GM23248 (cell line): ENCODE data around the gene RELN. TPM values are rescaled to one million over a fixed set of nuclear protein-coding genes. Genes with fewer than 3 reads are reported as not detected.

Source experiments
- DNase-seq: peaks from one replicate; pipeline ENCODE4 v3.0.0-alpha.2; 2015
- H2AFZ ChIP-seq: fragments of 200-600 bp; sonication (generic); 2 replicates; pipeline ENCODE4 v1.6.1; 2016; ENCODE audit warnings: antibody characterized with exemption
- H3F3A ChIP-seq: fragments of 200-600 bp; sonication (generic); 2 replicates; pipeline ENCODE4 v1.6.1; 2016; ENCODE audit warnings: mild to moderate bottlenecking, antibody characterized with exemption, mixed run types; ENCODE audit not compliant: insufficient read depth
- H3K27ac ChIP-seq: fragments of 200-600 bp; sonication (generic); 2 replicates; pipeline ENCODE4 v1.5.1; 2016; ENCODE audit warnings: mild to moderate bottlenecking
- H3K27me3 ChIP-seq: fragments of 200-600 bp; sonication (generic); replicated peaks from 2 replicates; pipeline ENCODE4 v1.6.1; 2016; ENCODE audit warnings: mild to moderate bottlenecking; ENCODE audit not compliant: insufficient read depth
- H3K36me3 ChIP-seq: fragments of 200-600 bp; sonication (generic); 2 replicates; pipeline ENCODE4 v1.6.1; 2016; ENCODE audit warnings: low read depth, mild to moderate bottlenecking
- H3K4me1 ChIP-seq: fragments of 200-600 bp; sonication (generic); 2 replicates; pipeline ENCODE4 v1.6.1; 2016; ENCODE audit warnings: mild to moderate bottlenecking; ENCODE audit not compliant: insufficient read depth
- H3K4me2 ChIP-seq: fragments of 200-600 bp; sonication (generic); one replicate; pipeline ENCODE4 v1.6.1; 2016; ENCODE audit warnings: mild to moderate bottlenecking; ENCODE audit not compliant: unreplicated experiment
- H3K4me3 ChIP-seq: fragments of 200-600 bp; sonication (generic); 2 replicates; pipeline ENCODE4 v1.5.1; 2016; ENCODE audit warnings: mild to moderate bottlenecking
- H3K79me2 ChIP-seq: fragments of 200-600 bp; sonication (generic); 2 replicates; pipeline ENCODE4 v1.6.1; 2016; ENCODE audit warnings: mild to moderate bottlenecking; ENCODE audit not compliant: insufficient read depth
- H3K9ac ChIP-seq: fragments of 200-600 bp; sonication (generic); 2 replicates; pipeline ENCODE4 v1.6.1; 2016; ENCODE audit warnings: mild to moderate bottlenecking
- H3K9me2 ChIP-seq: fragments of 200-600 bp; sonication (generic); 2 replicates; pipeline ENCODE4 v1.6.1; 2016; ENCODE audit warnings: mixed run types, mild to moderate bottlenecking, moderate library complexity; ENCODE audit not compliant: insufficient read depth
- H3K9me3 ChIP-seq: fragments of 200-600 bp; sonication (generic); one replicate; pipeline ENCODE4 v1.6.1; 2017; ENCODE audit warnings: low read depth
- H4K20me1 ChIP-seq: fragments of 200-600 bp; sonication (generic); 2 replicates; pipeline ENCODE4 v1.6.0; 2016; ENCODE audit not compliant: insufficient read depth
- EZH2 ChIP-seq: fragments of 200-600 bp; sonication (generic); IDR thresholded peaks from 2 replicates; pipeline ENCODE4 v1.6.1; 2018; ENCODE audit warnings: antibody characterized with exemption, mild to moderate bottlenecking; ENCODE audit not compliant: insufficient read depth, poor library complexity, severe bottlenecking
- EZH2phosphoT487 ChIP-seq: fragments of 200-600 bp; sonication (generic); IDR thresholded peaks from 2 replicates; pipeline ENCODE4 v1.6.1; 2018; ENCODE audit warnings: antibody characterized with exemption, moderate library complexity, mild to moderate bottlenecking, low read depth; ENCODE audit not compliant: insufficient read depth
- WGBS, 2 experiments: methylation state at CpG; one replicate each; pipeline ENCODE4 v1.1.6; 2015 to 2017; ENCODE audit warnings: low lambda C conversion rate in 2 of 2, low coverage in 1 of 2; ENCODE audit errors: missing lambda C conversion rate in 2 of 2; 5-methylcytosine and 5-hydroxymethylcytosine counted together
- in situ Hi-C: fragments of 300-500 bp; cut with MboI; formaldehyde crosslinking; loops from 2 replicates; pipeline ENCODE4 v1.15.0; 2020
- polyA plus RNA-seq: library from polyadenylated mRNA; unstranded; fragments of >200 nt; fragmentation: Nextera tagmentation; extraction: Ambion mirVana; gene quantifications from 2 replicates; pipeline ENCODE4 v1.2.1, GENCODE V29; 2016
- total RNA-seq: library from RNA; depleted of rRNA; stranded (reverse); fragments of >200 nt; shearing (Covaris generic); gene quantifications from 2 replicates; pipeline ENCODE4 v1.2.3, GENCODE V29; 2014

RELN gene
- total and polyA plus RNA-seq, 2 experiments from 2014 or later: 0.76 to 0.97 TPM

GRCh38 chr7:103772171-103772773, 217.2 kb downstream of the RELN start:
- Histone ChIP-seq H3K79me2 (no peaks in the 10 kb centered on the region), H3F3A (no peaks in the 10 kb centered on the region), H3K27ac (no peak overlapping the region), H2AFZ (no peak overlapping the region), H3K9me3 (no peaks in the 10 kb centered on the region), H3K9me2 (no peaks in the 10 kb centered on the region; the same call in 1 of the 2 replicates), H3K36me3 (no peaks in the 10 kb centered on the region), H3K4me2 (no peak overlapping the region), H3K9ac (no peak overlapping the region), H3K4me3 (no peak overlapping the region), H3K4me1 (no peaks in the 10 kb centered on the region), H4K20me1 (no peaks in the 10 kb centered on the region), H3K27me3 (no peaks in the 10 kb centered on the region)
- WGBS, 2 experiments: 69 to 82% methylated on average over 2 of the region's 2 CpGs
- no peak for DNase-seq
- TF ChIP-seq EZH2phosphoT487 (no peak), EZH2 (no peak)
- in situ Hi-C loops: no loop called here

GRCh38 chr7:103771294-103771693, 218.2 kb downstream of the RELN start:
- H3K4me1 ChIP-seq: no peaks in the 10 kb centered on the region
- no peaks in the 10 kb centered on the region for H4K20me1 ChIP-seq
- H3K4me3 ChIP-seq: no peak overlapping the region
- in situ Hi-C loops: no loop called here
- H3K79me2 ChIP-seq: no peaks in the 10 kb centered on the region
- H3K9me3 ChIP-seq: no peaks in the 10 kb centered on the region
- no peak overlapping the region for H2AFZ ChIP-seq
- WGBS, 2 experiments: 52 to 53% methylated on average over 2 of the region's 2 CpGs
- TF ChIP-seq EZH2 (no peak), EZH2phosphoT487 (no peak)
- no peak overlapping the region for H3K27ac ChIP-seq
- H3K9ac ChIP-seq: no peak overlapping the region
- DNase-seq: no peak
- no peaks in the 10 kb centered on the region for H3K36me3 ChIP-seq
- H3K27me3 ChIP-seq: no peaks in the 10 kb centered on the region
- no peak overlapping the region for H3K4me2 ChIP-seq
- H3K9me2 ChIP-seq: no peaks in the 10 kb centered on the region; the same call in 1 of the 2 replicates
- H3F3A ChIP-seq: no peaks in the 10 kb centered on the region

DNA sequence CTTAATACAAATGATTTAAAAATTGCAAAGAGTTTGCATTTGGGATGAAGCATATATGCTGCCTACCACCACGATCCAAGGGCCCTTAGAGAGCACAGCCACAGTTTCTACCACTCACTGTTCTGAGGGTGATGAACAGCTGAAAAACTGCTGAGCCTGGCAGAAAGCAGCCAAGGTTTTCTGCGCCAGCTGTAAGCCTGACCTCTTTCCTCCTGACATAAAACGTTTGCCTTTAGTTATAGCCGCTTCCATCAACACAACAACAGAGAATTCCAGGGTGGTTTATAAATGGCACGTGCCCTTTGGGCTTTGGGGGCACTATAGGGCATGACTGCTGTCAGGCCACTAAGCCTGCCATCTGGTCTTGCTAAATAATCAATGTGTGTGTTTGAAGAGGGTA, 222.8 kb downstream of the RELN start:
- no peak for DNase-seq
- no peak overlapping the region for H3K9ac ChIP-seq
- H3K36me3 ChIP-seq: no peaks in the 10 kb centered on the region
- no peaks in the 10 kb centered on the region for H3K9me3 ChIP-seq
- H3F3A ChIP-seq: no peaks in the 10 kb centered on the region
- 35 to 37% methylated on average over 5 of the region's 5 CpGs for WGBS, 2 experiments
- H3K4me2 ChIP-seq: no peak overlapping the region
- H3K79me2 ChIP-seq: no peaks in the 10 kb centered on the region
- no peak overlapping the region for H3K27ac ChIP-seq
- no peaks in the 10 kb centered on the region for H4K20me1 ChIP-seq
- no peak overlapping the region for H3K4me3 ChIP-seq
- H3K9me2 ChIP-seq: no peaks in the 10 kb centered on the region
- H3K27me3 ChIP-seq: no peaks in the 10 kb centered on the region
- no peak overlapping the region for H2AFZ ChIP-seq
- H3K4me1 ChIP-seq: no peaks in the 10 kb centered on the region
- TF ChIP-seq EZH2: no peak
- TF ChIP-seq EZH2phosphoT487: no peak
- in situ Hi-C loops: no loop called here

GRCh38 chr7:103765901-103766300, 223.6 kb downstream of the RELN start:
- 85 to 86% methylated on average over 3 of the region's 3 CpGs for WGBS, 2 experiments
- no peaks in the 10 kb centered on the region for H3K27me3 ChIP-seq
- no peak overlapping the region for H3K9ac ChIP-seq
- no peak overlapping the region for H3K27ac ChIP-seq
- H3F3A ChIP-seq: no peaks in the 10 kb centered on the region
- no peaks in the 10 kb centered on the region for H3K9me3 ChIP-seq
- in situ Hi-C loops: no loop called here
- no peak for DNase-seq
- no peak overlapping the region for H3K4me3 ChIP-seq
- TF ChIP-seq EZH2 (no peak), EZH2phosphoT487 (no peak)
- no peak overlapping the region for H3K4me2 ChIP-seq
- H3K36me3 ChIP-seq: no peaks in the 10 kb centered on the region
- H4K20me1 ChIP-seq: no peaks in the 10 kb centered on the region
- no peaks in the 10 kb centered on the region for H3K4me1 ChIP-seq
- H3K79me2 ChIP-seq: no peaks in the 10 kb centered on the region
- no peaks in the 10 kb centered on the region for H3K9me2 ChIP-seq
- H2AFZ ChIP-seq: no peak overlapping the region

DNA sequence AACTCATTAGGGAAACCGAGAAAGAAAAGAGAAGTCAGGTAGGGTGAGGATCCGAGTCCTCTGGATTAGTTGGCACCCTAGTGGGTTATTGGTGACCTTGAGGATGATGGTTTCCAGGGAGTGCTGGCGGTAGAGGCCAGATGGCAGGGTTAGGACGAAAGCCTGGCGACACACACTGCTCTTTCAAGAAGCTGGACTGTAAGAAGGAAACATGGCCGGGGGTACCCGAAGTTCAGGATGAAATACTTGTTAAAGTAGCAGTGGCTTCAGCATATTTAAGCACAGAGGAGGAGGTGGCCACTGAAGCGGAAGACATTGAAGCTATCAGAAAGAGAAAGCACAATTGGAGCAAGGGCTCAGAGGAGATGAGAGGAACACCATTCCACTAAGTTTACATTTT, 224.6 kb downstream of the RELN start:
- no peaks in the 10 kb centered on the region for H3K27me3 ChIP-seq
- H3K27ac ChIP-seq: no peak overlapping the region
- WGBS, 2 experiments: 83 to 85% methylated on average over 8 of the region's 8 CpGs
- H3F3A ChIP-seq: no peaks in the 10 kb centered on the region
- no peak for TF ChIP-seq EZH2
- no peak for TF ChIP-seq EZH2phosphoT487
- no peak overlapping the region for H2AFZ ChIP-seq
- DNase-seq: no peak
- in situ Hi-C loops: no loop called here
- no peaks in the 10 kb centered on the region for H3K9me3 ChIP-seq
- H3K9ac ChIP-seq: no peak overlapping the region
- H3K36me3 ChIP-seq: no peaks in the 10 kb centered on the region
- H4K20me1 ChIP-seq: no peaks in the 10 kb centered on the region
- H3K4me1 ChIP-seq: no peaks in the 10 kb centered on the region
- H3K4me2 ChIP-seq: no peak overlapping the region
- no peaks in the 10 kb centered on the region for H3K9me2 ChIP-seq
- no peaks in the 10 kb centered on the region for H3K79me2 ChIP-seq
- H3K4me3 ChIP-seq: no peak overlapping the region
